Endothelial cell of umbilical vein (primary cell): ENCODE data around the gene FBN2. TPM values are rescaled to one million over a fixed set of nuclear protein-coding genes. Genes with fewer than 3 reads are reported as not detected.

Experiments
- BruUV-seq: library from RNA; stranded (reverse); fragments of 400-500 nt; replicated peaks from 2 replicates; lab custom pipeline; 2021; lab: Mats Ljungman, UMichigan
- CTCF ChIA-PET: fragments of 300-600, 350-600 bp; sonication (Branson Sonifier 250); formaldehyde crosslinking; loops from one replicate; lab custom pipeline; 2021; ENCODE audit warnings: antibody characterized with exemption, inconsistent platforms; lab: Charles Lee
- POLR2A ChIA-PET: fragments of 300-600, 350-600 bp; sonication (Branson Sonifier 250); formaldehyde crosslinking; loops from one replicate; lab custom pipeline; 2021; ENCODE audit warnings: antibody characterized with exemption, inconsistent platforms; lab: Charles Lee
- DNase-seq: peaks from one replicate; pipeline ENCODE4 v3.0.0-alpha.2; 2011; ENCODE audit warnings: low read depth, low spot score
- FAIRE-seq: peaks from 2 replicates; lab custom pipeline; 2011; peaks lifted over from hg19 to GRCh38; lab: Jason Lieb, UNC
- H2AFZ ChIP-seq: 2 replicates; pipeline ENCODE4 v1.6.0; 2012; ENCODE audit warnings: low read depth, low read length, control low read depth, inconsistent platforms
- H3K27ac ChIP-seq: 2 replicates; pipeline ENCODE4 v1.5.1; 2011; ENCODE audit warnings: low read depth, mild to moderate bottlenecking, control low read depth, low read length, moderate library complexity; ENCODE audit not compliant: insufficient read depth
- H3K27me3 ChIP-seq, 2 experiments: 2 replicates each; pipeline versions ENCODE4 v1.6.0 to v1.6.1; 2011; ENCODE audit warnings: low read length in 2 of 2, mixed read lengths in 1 of 2; ENCODE audit not compliant: control insufficient read depth in 2 of 2, insufficient read depth in 2 of 2
- H3K36me3 ChIP-seq, 2 experiments: 2 replicates in 1 of 2; 3 replicates in 1 of 2; pipeline ENCODE4 v1.5.1; 2011; ENCODE audit warnings: low read length in 2 of 2, mild to moderate bottlenecking in 1 of 2, moderate library complexity in 1 of 2; ENCODE audit not compliant: control insufficient read depth in 2 of 2, insufficient read depth in 2 of 2; ENCODE audit errors: extremely low read depth in 1 of 2
- H3K4me1 ChIP-seq: 3 replicates; pipeline ENCODE4 v1.5.1; 2011; ENCODE audit warnings: mild to moderate bottlenecking, low read length; ENCODE audit not compliant: control insufficient read depth, insufficient read depth; ENCODE audit errors: extremely low read depth
- H3K4me2 ChIP-seq: 2 replicates; pipeline ENCODE4 v1.6.1; 2011; ENCODE audit warnings: low read length, control low read depth, mixed read lengths; ENCODE audit not compliant: insufficient read depth
- H3K4me3 ChIP-seq, 3 experiments: fragments of 200-600 bp in 1 of 3; sonication (generic), shearing (Covaris generic) in 1 of 3; replicated peaks in 1 of 3; 2 replicates each; pipeline ENCODE4 v1.5.1; 2011 to 2016; ENCODE audit warnings: control low read depth in 3 of 3, low read length in 3 of 3, mild to moderate bottlenecking in 2 of 3, inconsistent platforms in 1 of 3, low read depth in 1 of 3, moderate library complexity in 1 of 3; ENCODE audit not compliant: insufficient read depth in 1 of 3
- H3K79me2 ChIP-seq: 2 replicates; pipeline ENCODE4 v1.6.0; 2012; ENCODE audit warnings: low read length, inconsistent platforms; ENCODE audit not compliant: control insufficient read depth, insufficient read depth
- H3K9ac ChIP-seq: replicated peaks from 2 replicates; pipeline ENCODE3; 2011; ENCODE audit warnings: low read length, control low read depth; ENCODE audit not compliant: insufficient read depth; ENCODE audit errors: extremely low read depth
- H3K9me1 ChIP-seq: replicated peaks from 3 replicates; pipeline ENCODE4 v1.6.0; 2011; ENCODE audit warnings: mild to moderate bottlenecking, low read length; ENCODE audit not compliant: control insufficient read depth, insufficient read depth; ENCODE audit errors: extremely low read depth
- H3K9me3 ChIP-seq: replicated peaks from 2 replicates; pipeline ENCODE4 v1.5.1; 2012; ENCODE audit warnings: low read length, inconsistent platforms; ENCODE audit not compliant: control insufficient read depth, insufficient read depth
- H4K20me1 ChIP-seq: replicated peaks from 2 replicates; pipeline ENCODE3; 2011; ENCODE audit warnings: mild to moderate bottlenecking, low read length; ENCODE audit not compliant: control insufficient read depth, insufficient read depth; ENCODE audit errors: extremely low read depth
- EZH2 ChIP-seq: IDR thresholded peaks from 2 replicates; pipeline ENCODE4 v1.6.1; 2012; ENCODE audit warnings: borderline replicate concordance, low read depth, mild to moderate bottlenecking, moderate library complexity, low read length, inconsistent platforms; ENCODE audit not compliant: severe bottlenecking
- FOS ChIP-seq: IDR thresholded peaks from 2 replicates; pipeline ENCODE4 v1.6.1; 2011; ENCODE audit warnings: mild to moderate bottlenecking, low read length, moderate library complexity, borderline replicate concordance; ENCODE audit not compliant: insufficient read depth
- JUN ChIP-seq: IDR thresholded peaks from 2 replicates; pipeline ENCODE4 v1.6.1; 2011; ENCODE audit warnings: borderline replicate concordance, low read depth; ENCODE audit not compliant: insufficient read length, insufficient read depth
- MYC ChIP-seq: IDR thresholded peaks from one replicate; pipeline ENCODE4 v1.6.1; 2011; ENCODE audit warnings: mild to moderate bottlenecking, low read depth, low read length
- POLR2A ChIP-seq: IDR thresholded peaks from 2 replicates; pipeline ENCODE4 v1.6.1; 2012; ENCODE audit warnings: low read depth, mild to moderate bottlenecking, control low read depth, low read length
- dilution Hi-C: fragments of 300-500 bp; cut with MboI; formaldehyde crosslinking; loops from one replicate; pipeline ENCODE4 v1.15.0; 2019; ENCODE audit warnings: low sequenced_read_pairs; ENCODE audit not compliant: extremely low pct_ligation_motif_present
- intact Hi-C: fragments of 100-400 bp; cut with micrococcal nuclease; formaldehyde crosslinking; loops from one replicate; pipeline ENCODE4 v1.10.0; 2022
- polyA plus RNA-seq, 4 experiments: library from polyadenylated mRNA; depleted of rRNA in 3 of 4; stranded (reverse) in 3 of 4; unstranded in 1 of 4; fragments of >200 nt; gene quantifications; 2 replicates each; pipeline versions ENCODE4 v1.2.1 to v1.2.3, GENCODE V29; 2011 to 2012; ENCODE audit warnings: missing spikeins in 1 of 4
- total RNA-seq: library from RNA; stranded (reverse); gene quantifications from 2 replicates; pipeline ENCODE4 v1.2.3, GENCODE V29; 2021
- TF ChIP-seq, protein P1 (sequence below): IDR thresholded peaks from 2 replicates; pipeline ENCODE4 v1.6.1; 2011; ENCODE audit not compliant: insufficient read depth, insufficient read length
- TF ChIP-seq, protein P2 (sequence below), 2 donors: IDR thresholded peaks; 1 replicate in 1 of 2; 2 replicates in 1 of 2; pipeline ENCODE4 v1.5.1; 2011; ENCODE audit warnings: low read length in 2 of 2, mild to moderate bottlenecking in 2 of 2, moderate library complexity in 2 of 2, control low read depth in 1 of 2, inconsistent platforms in 1 of 2, low read depth in 1 of 2; ENCODE audit not compliant: insufficient read depth in 1 of 2; ENCODE audit errors: extremely low read depth in 1 of 2

The FBN2 gene
- total and polyA plus RNA-seq, 2 donors (not counting 3 experiments of a cell fraction or from before 2014, with no cell fraction given) = 21.8 to 57.4 TPM

DNA sequence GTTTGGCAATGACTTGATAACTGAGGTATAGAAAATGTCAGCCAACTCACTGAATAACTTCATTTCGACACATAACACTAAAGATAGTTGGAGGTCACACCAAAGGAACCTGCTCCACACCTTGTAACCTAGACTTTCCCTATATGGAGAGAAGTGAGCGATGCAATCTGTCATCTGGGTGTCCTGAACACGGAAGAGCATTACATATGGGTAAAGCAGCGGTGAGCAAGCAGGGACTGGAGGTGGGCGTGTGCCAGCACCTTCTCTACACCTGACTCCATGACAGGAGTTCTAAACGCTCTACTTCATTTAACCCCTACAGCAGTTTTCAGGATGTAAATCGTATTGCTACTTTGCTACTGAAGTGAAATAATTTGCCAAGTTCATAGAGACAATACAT is 301.7 kb downstream of the FBN2 start:
- no peak overlapping the region for H3K4me3 ChIP-seq
- H3K9me3 ChIP-seq = no peaks in the 10 kb centered on the region
- intact Hi-C loops (no loop called here), dilution Hi-C loops (no loop called here)
- no peaks in the 10 kb centered on the region for H3K36me3 ChIP-seq
- ChIA-PET CTCF (no interaction called here), POLR2A (no interaction called here)
- TF ChIP-seq FOS (no peak), POLR2A (no peak), JUN (no peak), EZH2 (no peak), MYC (no peak)
- TF ChIP-seq, protein P1, sequence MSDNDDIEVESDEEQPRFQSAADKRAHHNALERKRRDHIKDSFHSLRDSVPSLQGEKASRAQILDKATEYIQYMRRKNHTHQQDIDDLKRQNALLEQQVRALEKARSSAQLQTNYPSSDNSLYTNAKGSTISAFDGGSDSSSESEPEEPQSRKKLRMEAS = no peak
- TF ChIP-seq, protein P2, sequence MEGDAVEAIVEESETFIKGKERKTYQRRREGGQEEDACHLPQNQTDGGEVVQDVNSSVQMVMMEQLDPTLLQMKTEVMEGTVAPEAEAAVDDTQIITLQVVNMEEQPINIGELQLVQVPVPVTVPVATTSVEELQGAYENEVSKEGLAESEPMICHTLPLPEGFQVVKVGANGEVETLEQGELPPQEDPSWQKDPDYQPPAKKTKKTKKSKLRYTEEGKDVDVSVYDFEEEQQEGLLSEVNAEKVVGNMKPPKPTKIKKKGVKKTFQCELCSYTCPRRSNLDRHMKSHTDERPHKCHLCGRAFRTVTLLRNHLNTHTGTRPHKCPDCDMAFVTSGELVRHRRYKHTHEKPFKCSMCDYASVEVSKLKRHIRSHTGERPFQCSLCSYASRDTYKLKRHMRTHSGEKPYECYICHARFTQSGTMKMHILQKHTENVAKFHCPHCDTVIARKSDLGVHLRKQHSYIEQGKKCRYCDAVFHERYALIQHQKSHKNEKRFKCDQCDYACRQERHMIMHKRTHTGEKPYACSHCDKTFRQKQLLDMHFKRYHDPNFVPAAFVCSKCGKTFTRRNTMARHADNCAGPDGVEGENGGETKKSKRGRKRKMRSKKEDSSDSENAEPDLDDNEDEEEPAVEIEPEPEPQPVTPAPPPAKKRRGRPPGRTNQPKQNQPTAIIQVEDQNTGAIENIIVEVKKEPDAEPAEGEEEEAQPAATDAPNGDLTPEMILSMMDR (IDR thresholded peaks at IDR 0.05; ENCODE audit: extremely low read depth in 1 of 2, insufficient read depth in 1 of 2, low read depth in 1 of 2, low read length in 2 of 2) = no peak
- no peaks in the 10 kb centered on the region for H4K20me1 ChIP-seq
- H3K4me1 ChIP-seq = no peaks in the 10 kb centered on the region
- no peak overlapping the region for H2AFZ ChIP-seq
- H3K9me1 ChIP-seq = no peaks in the 10 kb centered on the region
- no peak overlapping the region for H3K9ac ChIP-seq
- H3K27ac ChIP-seq = no peak overlapping the region
- no TSS peak for BruUV-seq
- FAIRE-seq (no peak), DNase-seq (no peak)
- no peaks in the 10 kb centered on the region for H3K79me2 ChIP-seq
- peaks cover 2% of the 10 kb centered on the region in 2 experiments for H3K27me3 ChIP-seq
- no peak overlapping the region for H3K4me2 ChIP-seq
